HepG2 (cell line): ENCODE measurements around the gene CAMTA1. TPM values are rescaled to one million over a fixed set of nuclear protein-coding genes. Genes with fewer than 3 reads are reported as not detected.

Experiments used
- ASH2L ChIP-seq: fragments of 300-600, 200-600 bp; sonication (generic); IDR thresholded peaks from 2 replicates; pipeline ENCODE4 v1.7.0; 2017; ENCODE audit warnings: low read depth, mild to moderate bottlenecking, moderate library complexity, mixed read lengths, low read length; ENCODE audit not compliant: insufficient read length
- ATF4 ChIP-seq, 2 experiments: fragments of 450-650 bp in 1 of 2; sonication (generic) in 1 of 2; formaldehyde crosslinking; IDR thresholded peaks; 2 replicates each; pipeline versions ENCODE4 v1.5.0 to v1.8.0; 2020 to 2022; ENCODE audit warnings: mild to moderate bottlenecking in 1 of 2, missing genetic modification reagents in 1 of 2
- HNRNPLL ChIP-seq: fragments of 200-400 bp; formaldehyde crosslinking; IDR thresholded peaks from 2 replicates; pipeline ENCODE4 v1.6.1; 2017; ENCODE audit warnings: mild to moderate bottlenecking, low read depth, low read length; ENCODE audit not compliant: poor library complexity, severe bottlenecking
- KMT2A ChIP-seq: sonication (generic); formaldehyde crosslinking; IDR thresholded peaks from 2 replicates; pipeline ENCODE4 v1.4.0; 2020; ENCODE audit warnings: missing genetic modification reagents
- LCORL ChIP-seq, 2 experiments: fragments of 450-650 bp in 1 of 2; sonication (generic) in 1 of 2; formaldehyde crosslinking in 1 of 2; IDR thresholded peaks; 2 replicates each; pipeline versions ENCODE4 v1.5.0 to v1.6.1; 2017 to 2020; ENCODE audit warnings: antibody characterized with exemption in 1 of 2, missing genetic modification reagents in 1 of 2
- MYC ChIP-seq: sonication (generic); formaldehyde crosslinking; IDR thresholded peaks from 2 replicates; pipeline ENCODE4 v1.9.0; 2021; ENCODE audit warnings: missing genetic modification reagents, borderline replicate concordance
- PHF21A ChIP-seq: sonication (generic); formaldehyde crosslinking; IDR thresholded peaks from 2 replicates; pipeline ENCODE4 v1.5.0; 2020; ENCODE audit warnings: mild to moderate bottlenecking, missing genetic modification reagents
- SPEN ChIP-seq: sonication (generic); formaldehyde crosslinking; IDR thresholded peaks from 2 replicates; pipeline ENCODE4 v1.5.1; 2020; ENCODE audit warnings: low read depth, mild to moderate bottlenecking, missing genetic modification reagents
- UBTF ChIP-seq: sonication (generic); formaldehyde crosslinking; IDR thresholded peaks from 2 replicates; pipeline ENCODE4 v1.4.0; 2020; ENCODE audit warnings: mild to moderate bottlenecking, missing genetic modification reagents
- ZBTB38 ChIP-seq: sonication (generic); formaldehyde crosslinking; IDR thresholded peaks from 2 replicates; pipeline ENCODE4 v1.5.1; 2020; ENCODE audit warnings: mild to moderate bottlenecking, missing genetic modification reagents
- ZBTB40 ChIP-seq, 2 experiments: fragments of 450-650 bp in 1 of 2; sonication (generic) in 1 of 2; formaldehyde crosslinking in 1 of 2; IDR thresholded peaks; 2 replicates each; pipeline versions ENCODE4 v1.6.1 to v1.8.0; 2016 to 2022; ENCODE audit warnings: antibody characterized with exemption in 1 of 2, mild to moderate bottlenecking in 1 of 2, missing genetic modification reagents in 1 of 2
- ZNF296 ChIP-seq: sonication (generic); formaldehyde crosslinking; conservative IDR thresholded peaks from 2 replicates; pipeline ENCODE4 v1.5.0; 2020; ENCODE audit warnings: mild to moderate bottlenecking, missing genetic modification reagents
- ZNF781 ChIP-seq: sonication (generic); formaldehyde crosslinking; IDR thresholded peaks from 2 replicates; pipeline ENCODE4 v1.5.1; 2020; ENCODE audit warnings: borderline replicate concordance, mild to moderate bottlenecking, missing genetic modification reagents; ENCODE audit errors: not compliant biosample characterization
- polyA plus RNA-seq, 8 experiments: library from polyadenylated mRNA; depleted of rRNA in 3 of 8; stranded (reverse) in 7 of 8; unstranded in 1 of 8; fragments of >200 nt; fragmentation: Illumina TruSeq in 4 of 8; extraction: Trizol in 4 of 8; gene quantifications; 2 replicates each; pipeline versions ENCODE4 v1.2.1 to v1.2.3, GENCODE V29; 2011 to 2016; ENCODE audit warnings: low read depth in 4 of 8, missing spikeins in 1 of 8, mixed read lengths in 1 of 8; ENCODE audit not compliant: insufficient read depth in 1 of 8
- total RNA-seq, 5 experiments: library from RNA; depleted of rRNA; stranded (reverse); fragments of >200 nt; fragmentation: Illumina TruSeq; extraction: Trizol; gene quantifications; 2 replicates each; pipeline ENCODE4 v1.2.3, GENCODE V29; 2016; ENCODE audit warnings: low read depth in 1 of 5

The CAMTA1 gene
- total and polyA plus RNA-seq, 2 of the 13 experiments (the other 11 are each of a cell fraction or from before 2014, with no cell fraction given), result 25.0 to 36.4 TPM

DNA sequence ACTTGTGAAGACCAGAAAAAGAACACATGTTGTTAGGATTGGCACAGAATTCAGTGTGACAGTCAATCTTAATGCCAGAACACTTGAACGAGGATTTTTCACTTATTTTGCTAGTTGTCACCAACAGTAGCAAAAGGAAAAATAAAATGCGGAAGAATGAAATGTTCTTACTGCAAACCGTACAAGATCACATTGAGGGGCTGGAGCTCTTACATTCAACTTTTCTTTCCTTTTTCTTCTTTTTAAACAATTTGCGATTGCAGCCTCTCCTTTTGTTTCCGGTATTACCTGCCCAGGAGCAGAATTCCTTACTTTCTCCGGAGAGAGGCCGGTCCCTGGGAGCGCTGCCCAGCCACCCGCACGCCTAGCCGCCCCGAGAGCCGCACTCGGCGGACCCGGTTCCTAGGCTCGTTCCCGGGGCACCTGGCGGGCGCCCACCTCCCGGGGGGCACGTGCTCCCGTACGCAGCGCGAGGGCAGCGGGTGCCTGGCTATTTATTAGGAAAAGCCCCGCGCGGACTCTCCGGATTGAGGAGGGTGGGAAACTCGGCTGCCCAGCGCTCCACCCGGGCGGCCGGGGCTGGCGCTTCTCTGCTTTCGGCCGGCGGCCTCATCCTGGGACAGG lies 1.2 kb upstream of the CAMTA1 start (continued):
- TF ChIP-seq KMT2A, result peak; percentile 33; the same call in 1 of the 2 replicates
- peak; percentile 69 for TF ChIP-seq ASH2L
- no peak for TF ChIP-seq ZBTB40 (IDR thresholded peaks at IDR 0.05)
- no peak for TF ChIP-seq ZBTB40 (CRISPR knock-in tag; IDR thresholded peaks at IDR 0.05)
- TF ChIP-seq PHF21A, result 0 out of 2 replicates have a peak, but pooled peaks have one; percentile 14
- no peak for TF ChIP-seq LCORL (IDR thresholded peaks at IDR 0.05)
- TF ChIP-seq LCORL (CRISPR knock-in tag; IDR thresholded peaks at IDR 0.05), result no peak
- no peak for TF ChIP-seq ZNF781 (CRISPR knock-in tag)
- 0 out of 2 replicates have a peak, but pooled peaks have one; percentile 4 for TF ChIP-seq ZBTB38
- TF ChIP-seq MYC, result peak; percentile 17; the same call in 1 of the 2 replicates
- TF ChIP-seq ZNF296 (CRISPR knock-in tag), result 0 out of 2 replicates have a peak, but pooled peaks have one; percentile 24
- TF ChIP-seq HNRNPLL, result peak; percentile 63
- peak; percentile 83 for TF ChIP-seq UBTF
- 0 out of 2 replicates have a peak, but pooled peaks have one; percentile 10 for TF ChIP-seq SPEN (CRISPR knock-in tag)
- 0 out of 4 replicates have a peak, but pooled peaks of 1 of the 2 experiments have one; percentile 8 for TF ChIP-seq ATF4 (CRISPR knock-in tag; IDR thresholded peaks at IDR 0.05)
